NCI-H1048 (cell line): ENCODE measurements around the gene FRYL.

Experiments used
- DNase-seq: peaks from one replicate; lab custom pipeline; 2025; lab: John Stamatoyannopoulos, UW

Gene FRYL

GRCh38 chr4:48557478-48557877 lies 222.6 kb downstream of the FRYL start:
- DNase-seq: no peak

GRCh38 chr4:48556268-48556667 lies 223.8 kb downstream of the FRYL start:
- no peak for DNase-seq

DNA sequence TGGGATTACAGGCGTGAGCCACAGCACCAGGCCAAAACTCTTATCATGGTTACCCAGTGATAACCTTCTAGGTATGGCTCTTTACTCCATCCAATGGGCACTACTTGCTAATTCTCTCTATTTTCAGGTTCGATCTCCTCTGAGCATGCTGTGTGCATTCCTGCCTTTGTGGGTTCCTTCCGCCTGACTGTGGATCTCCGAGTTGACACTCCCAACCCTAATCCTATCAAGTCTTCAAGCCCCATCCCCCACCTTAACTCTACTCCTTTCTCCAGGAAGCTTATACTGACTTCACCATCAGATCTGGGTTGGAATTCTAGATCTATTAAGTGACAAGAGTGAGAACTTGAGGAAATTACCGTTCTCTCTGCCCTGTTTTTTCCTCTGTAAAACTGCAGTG lies 225.5 kb downstream of the FRYL start:
- DNase-seq: no peak

- no peak for DNase-seq
Measured at GRCh38 chr4:48553720-48554119, 226.4 kb downstream of the FRYL start.

DNA sequence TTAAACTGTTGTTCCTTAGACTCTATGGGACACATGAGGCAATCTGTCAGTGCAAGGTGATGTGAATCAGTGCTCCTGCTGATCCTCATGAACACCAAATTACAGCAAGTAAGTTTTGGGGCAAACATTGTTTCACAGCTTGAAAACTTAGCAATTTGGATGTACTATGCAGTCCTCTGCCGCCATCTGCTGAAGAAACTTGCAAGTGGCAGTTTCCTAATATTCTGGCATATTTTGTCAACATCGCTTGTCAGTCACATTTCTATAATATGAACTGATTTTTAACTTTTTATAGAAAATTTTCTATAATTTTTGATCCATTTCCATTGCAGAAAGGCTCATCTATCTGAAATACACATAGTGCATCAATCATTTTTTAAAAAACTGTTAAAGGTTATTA lies 233.7 kb downstream of the FRYL start:
- DNase-seq: no peak

DNA sequence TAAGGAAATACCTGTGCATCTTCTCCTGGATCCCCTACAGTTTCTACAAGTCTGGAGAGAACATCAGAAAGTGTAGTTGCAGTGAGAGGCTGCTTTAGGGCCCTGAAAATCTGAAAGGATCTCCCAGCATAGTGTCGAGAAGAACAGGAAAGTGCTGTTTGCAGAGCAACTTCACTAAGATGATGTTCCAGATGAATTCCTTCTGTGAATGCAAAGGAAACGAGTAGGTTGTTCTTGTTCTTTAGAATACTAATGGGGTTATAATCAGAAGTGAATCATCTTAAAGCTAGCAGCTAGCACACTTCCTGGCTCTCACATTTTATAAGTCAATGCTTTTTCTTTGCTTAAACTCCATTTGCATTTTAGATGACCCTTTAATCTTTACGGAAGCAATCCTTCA lies 236.3 kb downstream of the FRYL start:
- no peak for DNase-seq

- no peak for DNase-seq
Measured at GRCh38 chr4:48542888-48543287, 237.2 kb downstream of the FRYL start.

- no peak for DNase-seq
Measured at GRCh38 chr4:48539597-48539996, 240.5 kb downstream of the FRYL start.

DNA sequence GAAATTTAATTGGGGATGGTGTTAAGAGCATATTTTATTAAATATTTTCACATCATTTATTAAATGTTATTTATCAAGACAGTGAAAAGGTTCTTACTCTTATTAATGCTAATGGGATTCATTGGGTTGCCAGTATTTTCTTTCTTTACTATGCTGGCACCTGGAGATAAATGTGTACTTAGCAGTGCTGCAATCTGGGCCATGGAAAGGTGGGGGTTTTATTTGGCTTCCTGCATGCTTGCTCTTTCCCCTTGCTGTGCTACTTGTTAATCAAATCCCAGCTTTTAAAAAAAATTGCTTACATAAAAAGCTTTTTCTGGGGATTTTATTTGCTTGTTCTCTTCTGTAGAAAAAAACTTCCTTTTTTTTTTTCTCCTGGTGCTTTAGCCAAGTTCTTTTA lies 241.7 kb downstream of the FRYL start:
- no peak for DNase-seq

- DNase-seq: no peak
Measured at GRCh38 chr4:48526406-48526805, 253.7 kb downstream of the FRYL start.

GRCh38 chr4:48518143-48518542 lies 261.9 kb downstream of the FRYL start:
- no peak for DNase-seq

GRCh38 chr4:48509543-48509942 lies 270.5 kb downstream of the FRYL start:
- DNase-seq: no peak

DNA sequence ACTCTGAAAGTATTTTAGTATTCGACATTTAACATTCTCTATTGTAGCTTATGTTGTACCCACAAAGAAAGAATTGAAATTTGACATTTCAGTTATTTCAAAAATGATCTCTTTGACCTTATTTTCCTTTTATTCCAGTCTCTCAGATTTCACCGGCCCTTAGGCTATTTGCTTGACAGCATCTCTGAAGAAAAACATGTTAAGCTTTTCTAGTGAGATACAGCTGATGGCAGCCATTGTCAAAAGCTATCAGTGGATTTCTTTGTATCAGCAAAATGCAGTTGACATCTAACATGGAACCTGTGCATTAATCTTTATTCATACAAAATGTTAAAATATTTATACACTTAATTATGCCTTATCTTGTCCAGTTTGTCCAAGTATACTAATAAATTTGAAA lies 273.4 kb downstream of the FRYL start:
- no peak for DNase-seq

GRCh38 chr4:48504352-48504751 lies 275.7 kb downstream of the FRYL start:
- DNase-seq: no peak

DNA sequence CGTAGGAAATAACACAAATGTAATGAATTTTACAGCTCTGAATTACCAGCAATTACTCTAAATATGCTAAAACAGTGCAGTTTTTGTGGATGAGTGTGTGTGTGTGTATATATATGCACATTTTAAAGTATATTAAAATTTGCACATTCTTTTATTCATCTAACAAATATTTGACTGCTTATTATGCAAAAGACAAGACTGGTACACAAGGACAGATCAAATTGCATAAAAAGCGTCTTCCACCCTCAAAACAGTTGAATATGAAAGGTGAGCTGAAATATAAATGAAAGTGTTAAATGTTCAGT lies 276.1 kb downstream of the FRYL start:
- no peak for DNase-seq

GRCh38 chr4:48503233-48504025 lies 276.6 kb downstream of the FRYL start:
- DNase-seq: no peak

GRCh38 chr4:48499551-48500066 lies 280.5 kb downstream of the FRYL start:
- DNase-seq: no peak

- DNase-seq: no peak
Measured at GRCh38 chr4:48498895-48499294, 281.2 kb downstream of the FRYL start.

GRCh38 chr4:48495941-48496340 lies 284.1 kb downstream of the FRYL start:
- no peak for DNase-seq

DNA sequence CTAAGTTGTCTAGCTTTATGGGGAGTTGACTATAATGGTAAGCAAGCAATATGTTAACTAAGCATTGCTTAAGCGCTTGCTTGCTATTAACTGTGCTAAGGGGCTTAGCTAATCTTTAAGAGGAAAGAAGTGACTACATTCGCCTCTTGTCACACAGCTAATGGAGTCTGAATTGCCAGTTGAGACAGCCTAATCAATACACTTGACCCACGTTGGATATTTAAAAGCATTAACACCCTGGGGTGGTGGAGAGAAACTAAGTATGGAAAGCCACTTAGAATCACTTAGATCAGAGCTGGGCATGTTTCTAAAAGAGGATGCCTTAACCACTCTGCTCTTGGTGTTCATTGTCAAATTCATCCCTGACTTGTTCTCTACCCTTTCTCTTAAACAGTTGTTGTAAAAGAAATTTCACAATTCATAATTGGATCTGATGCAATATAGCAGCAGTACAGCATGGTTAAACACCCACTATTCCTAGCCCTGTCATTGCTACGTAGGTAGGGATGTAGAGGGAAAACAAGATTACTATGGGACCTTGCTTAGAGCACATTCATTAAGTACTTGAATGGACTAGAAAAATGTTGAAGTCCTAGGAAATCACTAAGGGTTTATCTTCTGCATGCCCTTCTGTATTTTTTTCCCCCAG lies 286.5 kb downstream of the FRYL start:
- DNase-seq: no peak

GRCh38 chr4:48491514-48492176 lies 288.4 kb downstream of the FRYL start:
- DNase-seq: no peak

GRCh38 chr4:48490680-48491513 lies 289.2 kb downstream of the FRYL start:
- no peak for DNase-seq
